H9 (cell line): ENCODE measurements around the gene PGF. TPM values are rescaled to one million over a fixed set of nuclear protein-coding genes. Genes with fewer than 3 reads are reported as not detected.

Experiments
- DNase-seq: peaks from one replicate; pipeline ENCODE4 v3.0.0-alpha.2; 2017
- H2AFZ ChIP-seq: one replicate; pipeline ENCODE4 v1.6.1; 2013; ENCODE audit warnings: mild to moderate bottlenecking, low read length, control low read depth, moderate library complexity
- H2AK5ac ChIP-seq: 2 replicates; pipeline ENCODE4 v1.6.1; 2013; ENCODE audit warnings: low read length, control low read depth, mixed read lengths; ENCODE audit not compliant: insufficient read length
- H2BK120ac ChIP-seq: one replicate; pipeline ENCODE4 v1.6.1; 2013; ENCODE audit warnings: low read depth, mild to moderate bottlenecking, low read length, control low read depth, inconsistent platforms; ENCODE audit not compliant: poor library complexity, severe bottlenecking
- H2BK12ac ChIP-seq: 2 replicates; pipeline ENCODE4 v1.6.1; 2013; ENCODE audit warnings: low read length, control low read depth, mixed read lengths, low read depth; ENCODE audit not compliant: insufficient read length
- H2BK15ac ChIP-seq: 2 replicates; pipeline ENCODE4 v1.6.1; 2013; ENCODE audit warnings: low read depth, low read length, control low read depth
- H2BK20ac ChIP-seq: one replicate; pipeline ENCODE4 v1.6.1; 2013; ENCODE audit warnings: low read depth, mild to moderate bottlenecking, low read length, control low read depth, inconsistent platforms; ENCODE audit not compliant: poor library complexity, severe bottlenecking
- H2BK5ac ChIP-seq: 2 replicates; pipeline ENCODE4 v1.6.1; 2013; ENCODE audit warnings: low read length, control low read depth, mixed read lengths; ENCODE audit not compliant: insufficient read length
- H3K14ac ChIP-seq: 2 replicates; pipeline ENCODE4 v1.6.1; 2013; ENCODE audit warnings: low read length, control low read depth; ENCODE audit not compliant: insufficient read depth
- H3K18ac ChIP-seq: 2 replicates; pipeline ENCODE4 v1.6.1; 2013; ENCODE audit warnings: low read depth, mild to moderate bottlenecking, mixed read lengths, low read length, control low read depth; ENCODE audit not compliant: insufficient read length
- H3K23ac ChIP-seq: 2 replicates; pipeline ENCODE4 v1.6.1; 2013; ENCODE audit warnings: low read length, control low read depth, mixed read lengths, low read depth; ENCODE audit not compliant: insufficient read length
- H3K23me2 ChIP-seq: 2 replicates; pipeline ENCODE4 v1.6.1; 2013; ENCODE audit warnings: low read depth, mild to moderate bottlenecking, mixed read lengths, low read length, control low read depth; ENCODE audit not compliant: insufficient read length, poor library complexity, severe bottlenecking
- H3K27ac ChIP-seq: 2 replicates; pipeline ENCODE4 v1.5.1; 2013; ENCODE audit warnings: low read length, control low read depth, mixed read lengths, low read depth; ENCODE audit not compliant: insufficient read length
- H3K27me3 ChIP-seq: 2 replicates; pipeline ENCODE4 v1.6.1; 2013; ENCODE audit warnings: low read length, control low read depth, inconsistent platforms; ENCODE audit not compliant: insufficient read depth
- H3K4ac ChIP-seq: 2 replicates; pipeline ENCODE4 v1.6.1; 2013; ENCODE audit warnings: low read depth, mild to moderate bottlenecking, control low read depth, inconsistent platforms, low read length, moderate library complexity
- H3K4me1 ChIP-seq: 2 replicates; pipeline ENCODE4 v1.6.1; 2013; ENCODE audit warnings: low read length, control low read depth, inconsistent platforms; ENCODE audit not compliant: insufficient read depth
- H3K4me2 ChIP-seq: 2 replicates; pipeline ENCODE4 v1.6.1; 2013; ENCODE audit warnings: low read length, control low read depth, mixed read lengths; ENCODE audit not compliant: insufficient read length, insufficient read depth
- H3K56ac ChIP-seq: 2 replicates; pipeline ENCODE4 v1.6.1; 2013; ENCODE audit warnings: low read depth, mild to moderate bottlenecking, mixed read lengths, low read length, control low read depth; ENCODE audit not compliant: insufficient read length
- H3K79me1 ChIP-seq: 2 replicates; pipeline ENCODE4 v1.6.1; 2013; ENCODE audit warnings: low read depth, mild to moderate bottlenecking, moderate library complexity, low read length, control low read depth, inconsistent platforms; ENCODE audit not compliant: insufficient read depth, poor library complexity, severe bottlenecking
- H3K79me2 ChIP-seq: 2 replicates; pipeline ENCODE4 v1.6.1; 2013; ENCODE audit warnings: low read length, control low read depth, inconsistent platforms; ENCODE audit not compliant: insufficient read depth
- H3K9ac ChIP-seq: 2 replicates; pipeline ENCODE4 v1.6.1; 2013; ENCODE audit warnings: low read length, control low read depth, mixed read lengths; ENCODE audit not compliant: insufficient read length; ENCODE audit errors: extremely low read depth
- H3K9me3 ChIP-seq: one replicate; pipeline ENCODE4 v1.6.1; 2013; ENCODE audit warnings: low read depth, low read length, inconsistent platforms; ENCODE audit not compliant: control insufficient read depth
- H3T11ph ChIP-seq: one replicate; pipeline ENCODE4 v1.6.1; 2013; ENCODE audit warnings: mild to moderate bottlenecking, low read length, control low read depth, inconsistent platforms
- H4K20me1 ChIP-seq: one replicate; pipeline ENCODE4 v1.6.1; 2013; ENCODE audit not compliant: control insufficient read depth, insufficient read length, insufficient read depth
- H4K5ac ChIP-seq: 2 replicates; pipeline ENCODE4 v1.6.1; 2013; ENCODE audit warnings: low read depth, mild to moderate bottlenecking, mixed read lengths, low read length, control low read depth; ENCODE audit not compliant: insufficient read length
- H4K8ac ChIP-seq: replicated peaks from 2 replicates; pipeline ENCODE4 v1.6.1; 2013; ENCODE audit warnings: low read length, control low read depth, mixed read lengths, low read depth; ENCODE audit not compliant: insufficient read length
- H4K91ac ChIP-seq: 2 replicates; pipeline ENCODE4 v1.6.1; 2013; ENCODE audit warnings: low read depth, mild to moderate bottlenecking, moderate library complexity, mixed read lengths, low read length, control low read depth; ENCODE audit not compliant: insufficient read length
- H3K27ac Mint-ChIP-seq, 3 experiments: 2 replicates in 2 of 3; 3 replicates in 1 of 3; pipeline ENCODE4 v1.8.0; 2020 to 2021; ENCODE audit warnings: mixed read lengths in 3 of 3, mild to moderate bottlenecking in 1 of 3, moderate library complexity in 1 of 3
- H3K27me3 Mint-ChIP-seq: 2 replicates; pipeline ENCODE4 v1.8.0; 2021; ENCODE audit warnings: low read depth, mild to moderate bottlenecking, moderate library complexity, mixed read lengths
- H3K36me3 Mint-ChIP-seq, 3 experiments: 2 replicates in 2 of 3; 3 replicates in 1 of 3; pipeline ENCODE4 v1.8.0; 2020 to 2021; ENCODE audit warnings: low read depth in 3 of 3, mixed read lengths in 3 of 3; ENCODE audit not compliant: insufficient read depth in 1 of 3
- H3K4me1 Mint-ChIP-seq, 2 experiments: 2 replicates each; pipeline ENCODE4 v1.8.0; 2020; ENCODE audit warnings: mixed read lengths in 2 of 2
- H3K4me3 Mint-ChIP-seq, 2 experiments: 2 replicates in 1 of 2; 3 replicates in 1 of 2; pipeline ENCODE4 v1.8.0; 2020 to 2021; ENCODE audit warnings: mild to moderate bottlenecking in 2 of 2, mixed read lengths in 2 of 2, moderate library complexity in 1 of 2
- H3K9me3 Mint-ChIP-seq, 2 experiments: 2 replicates in 1 of 2; 3 replicates in 1 of 2; pipeline ENCODE4 v1.8.0; 2020; ENCODE audit warnings: mild to moderate bottlenecking in 2 of 2, mixed read lengths in 2 of 2, moderate library complexity in 1 of 2
- WGBS: extraction: QIAGEN DNeasy Blood & Tissue Kit; methylation state at CpG from one replicate; pipeline ENCODE4 v1.1.7; 2013; ENCODE audit warnings: missing lambda C conversion rate, low lambda C conversion rate, mixed read lengths; ENCODE audit not compliant: insufficient read length; ENCODE audit errors: extremely low coverage; 5-methylcytosine and 5-hydroxymethylcytosine counted together
- total RNA-seq: library from RNA; stranded (reverse); gene quantifications from 2 replicates; pipeline ENCODE4 v1.2.1, GENCODE V29; 2021
- TF ChIP-seq, protein P1 (sequence below): fragments of 200-600 bp; sonication (generic); conservative IDR thresholded peaks from 3 replicates; pipeline ENCODE4 v1.8.0; 2021; ENCODE audit warnings: antibody characterized with exemption, mild to moderate bottlenecking

PGF gene
- total RNA-seq, 1 experiment from 2014 or later, result 2.3 TPM

DNA sequence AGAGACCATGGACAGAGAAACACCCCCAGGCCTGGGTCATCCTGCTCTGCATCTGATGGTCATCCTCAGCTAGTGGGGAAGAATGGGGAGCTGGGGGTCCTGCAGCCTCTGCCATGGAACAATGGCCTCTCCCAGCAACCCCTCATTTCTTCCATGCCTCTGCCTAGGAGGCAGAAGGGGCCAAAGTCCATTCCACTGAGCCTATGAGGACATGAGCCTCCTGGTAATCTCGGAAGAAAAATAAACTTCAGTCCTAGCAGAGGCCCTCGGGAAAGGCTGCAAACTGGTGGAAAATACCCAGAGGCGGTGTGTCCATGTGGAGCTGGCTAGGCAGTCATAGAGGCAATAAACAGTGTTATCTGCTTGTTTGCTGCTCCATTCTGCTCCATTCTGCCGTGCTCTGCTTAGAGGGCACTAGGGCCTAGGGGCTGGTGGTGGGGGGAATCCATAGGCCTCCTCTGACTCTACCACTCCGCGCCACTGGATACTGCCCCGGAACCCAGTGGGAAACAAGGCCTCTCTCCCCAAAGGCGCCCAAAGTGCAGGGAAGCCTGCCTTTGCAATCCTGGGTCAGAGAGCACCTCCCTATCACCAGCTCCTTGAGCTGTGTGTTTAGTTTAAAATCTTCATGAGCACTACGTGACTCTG lies 4.5 kb downstream of the PGF start:
- no peaks in the 10 kb centered on the region for H3K36me3 Mint-ChIP-seq
- H4K8ac ChIP-seq, result no peak overlapping the region
- no peak overlapping the region for H3K23ac ChIP-seq
- no peak overlapping the region for H4K5ac ChIP-seq
- no peak overlapping the region for H4K91ac ChIP-seq
- H3K9me3 Mint-ChIP-seq, result no peaks in the 10 kb centered on the region
- no peaks in the 10 kb centered on the region for H3K79me2 ChIP-seq
- no peak overlapping the region; a peak in 1 of 7 replicates for H3K27ac Mint-ChIP-seq
- H2AFZ ChIP-seq, result no peak overlapping the region
- H3K23me2 ChIP-seq, result no peaks in the 10 kb centered on the region
- no peak overlapping the region for H3K4ac ChIP-seq
- no peaks in the 10 kb centered on the region for H3K9me3 ChIP-seq
- H3K4me1 Mint-ChIP-seq, result peaks cover 7 to 15% of the 10 kb centered on the region in 2 experiments
- TF ChIP-seq, protein P1, sequence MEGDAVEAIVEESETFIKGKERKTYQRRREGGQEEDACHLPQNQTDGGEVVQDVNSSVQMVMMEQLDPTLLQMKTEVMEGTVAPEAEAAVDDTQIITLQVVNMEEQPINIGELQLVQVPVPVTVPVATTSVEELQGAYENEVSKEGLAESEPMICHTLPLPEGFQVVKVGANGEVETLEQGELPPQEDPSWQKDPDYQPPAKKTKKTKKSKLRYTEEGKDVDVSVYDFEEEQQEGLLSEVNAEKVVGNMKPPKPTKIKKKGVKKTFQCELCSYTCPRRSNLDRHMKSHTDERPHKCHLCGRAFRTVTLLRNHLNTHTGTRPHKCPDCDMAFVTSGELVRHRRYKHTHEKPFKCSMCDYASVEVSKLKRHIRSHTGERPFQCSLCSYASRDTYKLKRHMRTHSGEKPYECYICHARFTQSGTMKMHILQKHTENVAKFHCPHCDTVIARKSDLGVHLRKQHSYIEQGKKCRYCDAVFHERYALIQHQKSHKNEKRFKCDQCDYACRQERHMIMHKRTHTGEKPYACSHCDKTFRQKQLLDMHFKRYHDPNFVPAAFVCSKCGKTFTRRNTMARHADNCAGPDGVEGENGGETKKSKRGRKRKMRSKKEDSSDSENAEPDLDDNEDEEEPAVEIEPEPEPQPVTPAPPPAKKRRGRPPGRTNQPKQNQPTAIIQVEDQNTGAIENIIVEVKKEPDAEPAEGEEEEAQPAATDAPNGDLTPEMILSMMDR, result no peak
- no CpG with 5 or more reads among the region's 9 CpGs for WGBS
- no peak overlapping the region for H2BK12ac ChIP-seq
- no peak overlapping the region for H3K4me2 ChIP-seq
- H4K20me1 ChIP-seq, result peaks cover 5% of the 10 kb centered on the region
- no peak overlapping the region for H2BK15ac ChIP-seq
- H2BK20ac ChIP-seq, result no peak overlapping the region
- no peak overlapping the region for H2BK5ac ChIP-seq
- H3K9ac ChIP-seq, result no peak overlapping the region
- H3K18ac ChIP-seq, result no peak overlapping the region
- no peak overlapping the region for H3K56ac ChIP-seq
- no peak overlapping the region for H2BK120ac ChIP-seq
- H3T11ph ChIP-seq, result no peak overlapping the region
- no peaks in the 10 kb centered on the region for H3K4me1 ChIP-seq
- H3K27me3 Mint-ChIP-seq, result peaks cover 4% of the 10 kb centered on the region
- no peaks in the 10 kb centered on the region; the same call in 1 of the 2 replicates for H3K27me3 ChIP-seq
- H3K14ac ChIP-seq, result no peak overlapping the region
- H3K79me1 ChIP-seq, result no peaks in the 10 kb centered on the region
- H3K27ac ChIP-seq, result no peak overlapping the region
- no peak overlapping the region for H3K4me3 Mint-ChIP-seq
- H2AK5ac ChIP-seq, result no peak overlapping the region
- no peak for DNase-seq
